GM23248 (cell line): ENCODE data around the gene RUFY4. TPM values are rescaled to one million over a fixed set of nuclear protein-coding genes. Genes with fewer than 3 reads are reported as not detected.
"Not testable (repeated sequence)": the region's sequence is repeated elsewhere in the genome, so short reads cannot be mapped to it uniquely, and the experiment has no call there.

Experiments used
- DNase-seq: peaks from one replicate; pipeline ENCODE4 v3.0.0-alpha.2; 2015
- H2AFZ ChIP-seq: fragments of 200-600 bp; sonication (generic); 2 replicates; pipeline ENCODE4 v1.6.1; 2016; ENCODE audit warnings: antibody characterized with exemption
- H3F3A ChIP-seq: fragments of 200-600 bp; sonication (generic); 2 replicates; pipeline ENCODE4 v1.6.1; 2016; ENCODE audit warnings: mild to moderate bottlenecking, antibody characterized with exemption, mixed run types; ENCODE audit not compliant: insufficient read depth
- H3K27ac ChIP-seq: fragments of 200-600 bp; sonication (generic); 2 replicates; pipeline ENCODE4 v1.5.1; 2016; ENCODE audit warnings: mild to moderate bottlenecking
- H3K27me3 ChIP-seq: fragments of 200-600 bp; sonication (generic); replicated peaks from 2 replicates; pipeline ENCODE4 v1.6.1; 2016; ENCODE audit warnings: mild to moderate bottlenecking; ENCODE audit not compliant: insufficient read depth
- H3K36me3 ChIP-seq: fragments of 200-600 bp; sonication (generic); 2 replicates; pipeline ENCODE4 v1.6.1; 2016; ENCODE audit warnings: low read depth, mild to moderate bottlenecking
- H3K4me1 ChIP-seq: fragments of 200-600 bp; sonication (generic); 2 replicates; pipeline ENCODE4 v1.6.1; 2016; ENCODE audit warnings: mild to moderate bottlenecking; ENCODE audit not compliant: insufficient read depth
- H3K4me2 ChIP-seq: fragments of 200-600 bp; sonication (generic); one replicate; pipeline ENCODE4 v1.6.1; 2016; ENCODE audit warnings: mild to moderate bottlenecking; ENCODE audit not compliant: unreplicated experiment
- H3K4me3 ChIP-seq: fragments of 200-600 bp; sonication (generic); 2 replicates; pipeline ENCODE4 v1.5.1; 2016; ENCODE audit warnings: mild to moderate bottlenecking
- H3K79me2 ChIP-seq: fragments of 200-600 bp; sonication (generic); 2 replicates; pipeline ENCODE4 v1.6.1; 2016; ENCODE audit warnings: mild to moderate bottlenecking; ENCODE audit not compliant: insufficient read depth
- H3K9ac ChIP-seq: fragments of 200-600 bp; sonication (generic); 2 replicates; pipeline ENCODE4 v1.6.1; 2016; ENCODE audit warnings: mild to moderate bottlenecking
- H3K9me2 ChIP-seq: fragments of 200-600 bp; sonication (generic); 2 replicates; pipeline ENCODE4 v1.6.1; 2016; ENCODE audit warnings: mixed run types, mild to moderate bottlenecking, moderate library complexity; ENCODE audit not compliant: insufficient read depth
- H3K9me3 ChIP-seq: fragments of 200-600 bp; sonication (generic); one replicate; pipeline ENCODE4 v1.6.1; 2017; ENCODE audit warnings: low read depth
- H4K20me1 ChIP-seq: fragments of 200-600 bp; sonication (generic); 2 replicates; pipeline ENCODE4 v1.6.0; 2016; ENCODE audit not compliant: insufficient read depth
- EZH2 ChIP-seq: fragments of 200-600 bp; sonication (generic); IDR thresholded peaks from 2 replicates; pipeline ENCODE4 v1.6.1; 2018; ENCODE audit warnings: antibody characterized with exemption, mild to moderate bottlenecking; ENCODE audit not compliant: insufficient read depth, poor library complexity, severe bottlenecking
- EZH2phosphoT487 ChIP-seq: fragments of 200-600 bp; sonication (generic); IDR thresholded peaks from 2 replicates; pipeline ENCODE4 v1.6.1; 2018; ENCODE audit warnings: antibody characterized with exemption, moderate library complexity, mild to moderate bottlenecking, low read depth; ENCODE audit not compliant: insufficient read depth
- WGBS, 2 experiments: methylation state at CpG; one replicate each; pipeline ENCODE4 v1.1.6; 2015 to 2017; ENCODE audit warnings: low lambda C conversion rate in 2 of 2, low coverage in 1 of 2; ENCODE audit errors: missing lambda C conversion rate in 2 of 2; 5-methylcytosine and 5-hydroxymethylcytosine counted together
- in situ Hi-C: fragments of 300-500 bp; cut with MboI; formaldehyde crosslinking; loops from 2 replicates; pipeline ENCODE4 v1.15.0; 2020
- polyA plus RNA-seq: library from polyadenylated mRNA; unstranded; fragments of >200 nt; fragmentation: Nextera tagmentation; extraction: Ambion mirVana; gene quantifications from 2 replicates; pipeline ENCODE4 v1.2.1, GENCODE V29; 2016
- total RNA-seq: library from RNA; depleted of rRNA; stranded (reverse); fragments of >200 nt; shearing (Covaris generic); gene quantifications from 2 replicates; pipeline ENCODE4 v1.2.3, GENCODE V29; 2014

Gene RUFY4
- total and polyA plus RNA-seq, 2 experiments from 2014 or later: not detected

GRCh38 chr2:218043100-218043499 is 26.0 kb upstream of the RUFY4 start:
- Histone ChIP-seq H3K27me3 (peaks cover 64% of the 10 kb centered on the region), H3K4me1 (no peaks in the 10 kb centered on the region), H3K36me3 (no peaks in the 10 kb centered on the region), H3K9ac (no peak overlapping the region), H3K4me2 (no peak overlapping the region), H3F3A (no peaks in the 10 kb centered on the region), H3K9me3 (no peaks in the 10 kb centered on the region), H3K4me3 (no peak overlapping the region), H3K27ac (no peak overlapping the region), H3K9me2 (no peaks in the 10 kb centered on the region), H4K20me1 (no peaks in the 10 kb centered on the region), H3K79me2 (no peaks in the 10 kb centered on the region), H2AFZ (no peak overlapping the region)
- in situ Hi-C loops: no loop called here
- DNase-seq: no peak
- 80 to 81% methylated on average over 1 of the region's 1 CpG for WGBS, 2 experiments
- TF ChIP-seq EZH2 (no peak), EZH2phosphoT487 (no peak)

GRCh38 chr2:218043701-218044109 is 25.3 kb upstream of the RUFY4 start:
- WGBS, 2 experiments: 72 to 80% methylated on average over 5 of the region's 5 CpGs

GRCh38 chr2:218044599-218044998 is 24.5 kb upstream of the RUFY4 start:
- H3K4me1 ChIP-seq, in situ Hi-C loops, H3K27ac ChIP-seq, H3K36me3 ChIP-seq, H3K9ac ChIP-seq, H3K4me2 ChIP-seq, DNase-seq, H3K9me2 ChIP-seq, H3K4me3 ChIP-seq, H2AFZ ChIP-seq, H3K9me3 ChIP-seq, H3K79me2 ChIP-seq, H4K20me1 ChIP-seq, H3F3A ChIP-seq: not testable (repeated sequence)
- peaks cover 74% of the 10 kb centered on the region for H3K27me3 ChIP-seq
- 74 to 94% methylated on average over 1 of the region's 1 CpG for WGBS, 2 experiments

More at GRCh38 chr2:218043701-218044109, 25.3 kb upstream of the RUFY4 start:
- H3K9ac ChIP-seq: no peak overlapping the region
- H3K9me3 ChIP-seq: no peaks in the 10 kb centered on the region
- H3K36me3 ChIP-seq: no peaks in the 10 kb centered on the region
- no peak overlapping the region for H3K27ac ChIP-seq
- H3K4me2 ChIP-seq: no peak overlapping the region
- H3K4me3 ChIP-seq: no peak overlapping the region
- H2AFZ ChIP-seq: no peak overlapping the region
- DNase-seq: no peak
- no peaks in the 10 kb centered on the region for H3K79me2 ChIP-seq
- H3F3A ChIP-seq: no peaks in the 10 kb centered on the region
- in situ Hi-C loops: no loop called here
- no peaks in the 10 kb centered on the region for H4K20me1 ChIP-seq
- no peaks in the 10 kb centered on the region for H3K9me2 ChIP-seq
- no peaks in the 10 kb centered on the region for H3K4me1 ChIP-seq
- no peak for TF ChIP-seq EZH2
- no peak for TF ChIP-seq EZH2phosphoT487
- H3K27me3 ChIP-seq: peaks cover 69% of the 10 kb centered on the region

- no peak overlapping the region for H3K9ac ChIP-seq
- no peaks in the 10 kb centered on the region for H3K36me3 ChIP-seq
- H3K27me3 ChIP-seq: peaks cover 69% of the 10 kb centered on the region
- 87% methylated on average over 4 of the region's 4 CpGs for WGBS, 2 experiments
- no peak overlapping the region for H3K4me3 ChIP-seq
- no peak overlapping the region for H3K27ac ChIP-seq
- H3K4me1 ChIP-seq: no peaks in the 10 kb centered on the region
- no peaks in the 10 kb centered on the region for H4K20me1 ChIP-seq
- no peaks in the 10 kb centered on the region for H3K79me2 ChIP-seq
- H3K4me2 ChIP-seq: no peak overlapping the region
- peaks cover 2% of the 10 kb centered on the region for H3K9me3 ChIP-seq
- in situ Hi-C loops: no loop called here
- no peaks in the 10 kb centered on the region for H3F3A ChIP-seq
- no peak overlapping the region for H2AFZ ChIP-seq
- TF ChIP-seq EZH2phosphoT487: no peak
- no peak for TF ChIP-seq EZH2
- DNase-seq: no peak
- H3K9me2 ChIP-seq: no peaks in the 10 kb centered on the region
These were observed 22.8 kb upstream of the RUFY4 start for GRCh38 chr2:218046238-218046637.

- H3K27me3 ChIP-seq: peaks cover 70% of the 10 kb centered on the region
- H3K79me2 ChIP-seq: no peaks in the 10 kb centered on the region
- no peak overlapping the region for H3K4me2 ChIP-seq
- 82 to 83% methylated on average over 8 of the region's 8 CpGs for WGBS, 2 experiments
- no peak overlapping the region for H3K27ac ChIP-seq
- in situ Hi-C loops: no loop called here
- no peaks in the 10 kb centered on the region for H3K4me1 ChIP-seq
- no peak overlapping the region for H3K4me3 ChIP-seq
- H3F3A ChIP-seq: no peaks in the 10 kb centered on the region
- H3K36me3 ChIP-seq: no peaks in the 10 kb centered on the region
- H2AFZ ChIP-seq: no peak overlapping the region
- DNase-seq: no peak
- H3K9ac ChIP-seq: no peak overlapping the region
- TF ChIP-seq EZH2 (no peak), EZH2phosphoT487 (no peak)
- H3K9me3 ChIP-seq: peaks cover 2% of the 10 kb centered on the region
- no peaks in the 10 kb centered on the region for H4K20me1 ChIP-seq
- H3K9me2 ChIP-seq: no peaks in the 10 kb centered on the region
These were observed 21.4 kb upstream of the RUFY4 start for GRCh38 chr2:218047536-218048225.
